Hindlimb muscle (tissue), 1 donor: Measurements from ENCODE around the gene NTNG2. TPM values are rescaled to one million over a fixed set of nuclear protein-coding genes. Genes with fewer than 3 reads are reported as not detected.
"Not testable (repeated sequence)": the region's sequence is repeated elsewhere in the genome, so short reads cannot be mapped to it uniquely, and the experiment has no call there.

Experiments
- DNase-seq: peaks from one replicate; pipeline ENCODE4 v3.0.0-alpha.2; 2013
- polyA plus RNA-seq: library from polyadenylated mRNA; unstranded; fragments of 120-200 nt; gene quantifications from one replicate; pipeline ENCODE4 v1.2.1, GENCODE V29; 2013; ENCODE audit not compliant: insufficient read length

NTNG2 gene, protein sequence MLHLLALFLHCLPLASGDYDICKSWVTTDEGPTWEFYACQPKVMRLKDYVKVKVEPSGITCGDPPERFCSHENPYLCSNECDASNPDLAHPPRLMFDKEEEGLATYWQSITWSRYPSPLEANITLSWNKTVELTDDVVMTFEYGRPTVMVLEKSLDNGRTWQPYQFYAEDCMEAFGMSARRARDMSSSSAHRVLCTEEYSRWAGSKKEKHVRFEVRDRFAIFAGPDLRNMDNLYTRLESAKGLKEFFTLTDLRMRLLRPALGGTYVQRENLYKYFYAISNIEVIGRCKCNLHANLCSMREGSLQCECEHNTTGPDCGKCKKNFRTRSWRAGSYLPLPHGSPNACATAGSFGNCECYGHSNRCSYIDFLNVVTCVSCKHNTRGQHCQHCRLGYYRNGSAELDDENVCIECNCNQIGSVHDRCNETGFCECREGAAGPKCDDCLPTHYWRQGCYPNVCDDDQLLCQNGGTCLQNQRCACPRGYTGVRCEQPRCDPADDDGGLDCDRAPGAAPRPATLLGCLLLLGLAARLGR
- polyA plus RNA-seq, result 0.28 TPM

DNA sequence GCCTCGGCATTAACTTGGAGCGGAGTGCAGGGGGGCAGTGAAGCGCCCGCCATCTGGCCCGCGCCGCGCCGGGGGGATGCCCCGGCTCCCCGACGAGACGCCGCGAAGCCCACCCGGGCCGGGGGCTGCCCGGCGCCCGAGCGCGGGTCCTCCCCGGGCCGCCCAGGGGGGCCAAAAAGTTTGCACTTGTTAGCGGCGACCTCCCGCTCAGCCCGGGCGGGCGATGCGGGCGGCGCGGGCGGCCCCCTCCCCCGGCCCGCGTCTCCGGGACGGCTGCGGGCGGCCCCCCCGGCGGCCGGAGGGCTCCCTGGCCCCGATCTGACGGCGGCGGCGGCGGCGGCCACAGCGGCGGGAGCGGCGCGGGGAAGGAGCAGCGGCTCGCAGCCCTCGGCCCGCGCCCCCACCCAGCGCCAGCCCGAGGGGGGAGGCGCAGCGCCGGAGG, at the start of gene NTNG2:
Gene NTNG2, plus strand, starts transcription at position 316 of the 442 bp plus-strand sequence. CDS start 4,774 bp downstream, outside the sequence.
- no peak for DNase-seq

DNA sequence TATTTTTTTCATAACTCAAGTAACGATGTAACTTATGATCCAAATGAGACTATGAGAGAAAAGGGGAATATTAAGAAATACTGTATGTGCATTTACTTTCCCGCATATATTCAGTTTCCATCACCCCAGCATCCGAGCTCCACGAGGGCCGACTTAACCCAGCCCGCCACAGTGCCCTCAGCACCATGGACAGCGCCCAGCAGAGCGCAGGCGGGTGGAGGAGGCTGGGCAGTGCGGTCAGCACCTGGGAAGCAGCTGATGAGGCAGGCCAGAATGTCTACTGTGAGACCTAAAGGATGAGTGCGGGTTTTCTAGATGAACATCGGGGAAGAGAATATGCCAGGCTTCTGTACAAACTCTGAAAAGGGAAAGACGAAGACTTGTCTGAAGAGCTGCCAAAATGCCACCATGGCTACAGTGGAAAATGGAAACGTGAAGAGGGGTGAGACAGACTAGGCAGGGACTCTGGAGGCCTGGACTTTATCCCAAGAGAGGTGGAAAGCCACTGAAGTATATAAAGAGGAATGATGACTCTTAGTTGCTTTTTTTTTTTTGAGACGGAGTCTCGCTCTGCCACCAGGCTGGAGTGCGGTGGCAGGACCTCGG, 47.7 kb upstream of the NTNG2 start:
- peak; percentile 73 for DNase-seq

DNA sequence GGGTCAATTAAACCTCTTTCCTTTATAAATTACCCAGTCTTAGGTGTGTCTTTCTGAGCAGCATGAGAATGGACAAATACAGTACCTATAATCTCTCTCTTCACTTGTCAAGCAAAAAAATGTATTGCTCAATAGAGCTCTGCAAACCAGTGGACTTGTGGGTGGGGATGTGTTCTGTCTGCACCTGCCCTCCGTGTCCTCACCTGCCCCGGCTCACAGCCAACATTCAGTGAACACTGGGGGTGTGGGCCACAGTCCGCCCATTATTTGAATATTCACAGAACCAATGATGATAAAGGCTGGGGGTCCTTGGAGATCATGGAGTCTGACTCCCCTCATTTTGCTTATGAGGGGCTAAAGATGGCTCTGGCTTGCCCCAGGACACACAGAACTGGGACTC, 45.3 kb upstream of the NTNG2 start:
- no peak for DNase-seq

DNA sequence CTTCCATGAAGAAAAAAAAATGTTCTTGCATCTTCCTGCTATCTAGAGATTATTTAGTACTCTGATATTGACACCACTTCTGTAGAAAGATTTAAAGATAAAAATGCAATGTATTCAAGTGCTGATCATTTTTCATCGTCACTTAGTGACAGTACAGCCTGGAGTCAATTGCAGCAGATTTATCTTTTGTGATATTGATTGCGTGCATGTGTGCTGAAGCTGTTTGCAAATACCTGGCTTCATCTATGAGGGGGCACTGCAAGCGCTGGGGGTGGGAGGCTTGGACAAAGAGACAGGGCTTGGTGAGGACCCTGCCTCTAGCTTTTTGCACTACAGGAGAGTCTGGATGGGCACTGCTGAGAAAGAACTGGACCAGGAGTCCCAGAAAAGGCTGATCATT, 44.2 kb upstream of the NTNG2 start:
- DNase-seq, result no peak

DNA sequence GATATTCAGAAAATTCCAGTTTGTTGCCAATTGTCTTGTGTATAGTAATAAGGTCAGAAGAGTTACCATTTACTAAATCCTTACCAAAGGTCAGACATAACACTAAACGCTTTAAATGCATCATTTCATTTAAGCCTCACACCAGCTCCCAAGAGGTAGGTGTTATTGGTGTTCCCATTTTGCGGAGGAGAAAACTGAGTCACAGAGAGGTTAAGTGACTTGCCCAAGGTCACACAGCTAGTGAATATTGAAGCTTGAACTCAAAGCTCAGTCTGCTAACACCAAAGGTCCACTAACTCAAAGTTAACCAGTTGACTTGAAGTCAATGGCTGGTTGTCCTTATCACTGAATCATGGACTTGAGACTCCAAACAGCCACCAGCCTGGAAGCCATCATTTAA, 40.8 kb upstream of the NTNG2 start:
- no peak for DNase-seq

DNA sequence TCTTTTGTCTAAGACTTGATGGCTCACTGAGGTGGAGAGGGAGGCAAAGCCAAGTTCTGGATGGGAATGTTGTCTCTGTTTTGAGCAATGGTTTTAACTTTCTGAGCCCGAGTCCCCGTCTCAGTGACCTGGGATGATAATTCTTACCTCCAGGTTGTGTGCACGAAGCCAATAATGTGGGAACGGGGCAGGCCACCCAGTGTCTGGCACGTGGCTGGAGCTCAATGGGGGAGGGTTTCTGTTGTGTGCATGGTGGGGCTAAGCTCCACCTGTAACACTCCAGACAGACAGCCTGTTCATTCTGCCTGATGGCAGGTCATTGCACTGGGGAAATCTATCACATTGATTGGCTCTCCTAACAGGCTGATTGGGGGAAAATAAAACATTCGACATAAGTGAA, 37.1 kb upstream of the NTNG2 start:
- no peak for DNase-seq

DNA sequence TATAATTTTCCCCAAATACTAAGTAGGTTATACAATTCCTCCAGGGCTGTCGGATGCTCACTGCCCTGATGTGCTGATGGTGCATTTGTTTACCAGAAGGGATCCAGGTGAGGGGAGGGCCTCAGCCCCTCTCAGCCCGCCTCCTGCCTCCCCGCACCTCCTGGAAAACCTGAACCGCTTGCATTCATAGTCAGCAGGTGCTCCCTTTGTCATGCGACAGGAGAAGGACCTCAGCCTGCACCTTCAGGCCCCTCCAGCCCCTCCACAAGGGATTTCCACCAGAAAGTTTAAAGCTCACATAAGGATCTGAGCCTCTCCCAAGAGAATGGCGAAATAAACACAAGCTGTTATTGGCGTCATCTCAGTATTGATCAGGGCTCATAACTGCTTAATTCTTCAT, 36.5 kb upstream of the NTNG2 start:
- DNase-seq, result no peak

DNA sequence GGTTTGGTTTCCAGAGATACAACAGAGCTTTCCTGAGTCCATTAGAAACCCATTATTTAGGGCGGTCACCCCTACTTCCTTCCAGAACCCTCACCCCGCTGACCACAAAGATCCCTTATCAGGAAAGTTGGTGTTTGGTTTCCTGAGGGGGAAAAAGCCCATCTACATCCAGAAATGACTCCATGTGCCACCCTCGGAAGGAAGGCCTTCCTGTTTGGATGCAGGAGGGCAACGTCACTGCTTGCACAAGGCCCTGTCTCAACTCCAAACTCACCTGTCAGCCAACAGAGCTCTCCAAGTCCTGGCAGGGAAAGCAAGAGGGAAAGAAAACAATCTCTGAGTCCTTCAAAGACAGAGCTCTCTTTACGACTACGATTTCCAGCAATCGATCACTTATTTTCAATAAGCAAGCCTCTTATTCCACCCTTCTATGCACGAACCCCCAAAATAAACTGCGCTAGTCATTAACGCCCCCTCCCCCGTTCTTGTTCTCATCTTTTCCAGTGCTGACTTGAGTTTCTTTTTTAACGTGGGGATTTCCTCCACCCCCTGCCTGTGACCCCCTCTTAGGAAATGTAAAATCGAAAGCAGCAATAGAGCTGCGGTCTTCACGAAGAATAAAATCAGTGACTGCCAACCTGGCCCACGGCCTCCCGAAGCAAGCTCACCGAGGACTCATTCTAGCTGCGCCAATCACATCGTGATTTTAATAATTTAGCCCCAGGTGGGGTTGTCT, 35.7 kb upstream of the NTNG2 start:
- DNase-seq, result no peak

DNA sequence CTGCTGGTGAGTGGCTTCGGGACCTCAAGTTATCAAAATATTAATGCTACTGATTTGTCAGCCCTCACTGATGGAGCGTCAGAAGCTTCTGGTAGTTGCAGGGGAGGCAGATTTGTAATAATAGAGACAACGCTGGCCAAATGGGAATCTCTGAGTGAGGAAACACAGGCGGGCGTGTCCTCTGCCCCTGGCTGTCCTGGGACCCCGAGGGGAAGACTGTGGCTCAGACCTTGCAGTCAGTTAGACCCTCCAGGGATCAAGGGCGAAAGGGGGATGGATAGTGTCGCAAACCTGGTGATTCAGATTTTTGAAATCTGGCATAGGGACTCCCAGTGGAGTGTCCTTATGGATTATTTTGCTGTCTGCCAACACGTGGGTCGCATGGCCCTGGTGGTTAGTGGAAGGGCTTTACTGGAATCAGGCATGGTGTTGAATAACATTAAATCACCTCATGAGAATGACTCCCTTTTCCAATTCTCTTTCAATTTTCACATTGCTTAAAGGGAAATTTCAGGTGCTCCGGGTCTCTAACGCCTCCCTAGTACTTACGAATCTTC, 35.1 kb upstream of the NTNG2 start:
- no peak for DNase-seq

DNA sequence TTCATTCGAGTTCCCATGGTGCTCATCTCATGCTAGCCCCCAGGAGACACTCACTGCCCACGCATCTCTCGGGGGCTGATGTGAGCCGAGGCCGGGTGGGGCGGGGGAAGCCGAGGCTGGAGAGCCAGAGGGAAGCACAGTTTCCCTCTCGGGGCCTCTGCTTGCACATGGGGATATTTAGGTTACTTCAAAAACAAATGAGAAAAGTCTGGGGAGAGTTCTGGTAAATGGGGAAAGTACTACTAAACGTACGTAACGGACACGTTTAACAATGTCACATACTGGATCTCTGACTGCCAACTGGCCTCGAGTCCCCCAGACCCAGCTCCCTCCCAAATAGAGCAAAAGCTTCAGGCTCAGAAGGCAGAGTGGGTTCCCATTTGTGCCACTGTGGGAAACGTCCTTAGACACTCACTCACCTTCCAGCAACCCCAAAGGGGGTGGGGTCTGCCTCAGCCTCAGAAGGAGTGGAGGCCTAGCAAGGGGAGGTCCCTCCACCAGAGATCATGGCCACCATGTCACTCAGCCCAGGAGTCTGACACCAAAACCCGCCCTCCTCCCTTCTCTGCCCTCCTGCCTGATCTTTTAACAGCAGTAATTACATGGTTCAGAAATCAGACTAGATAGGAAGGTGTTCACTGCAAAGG, 33.8 kb upstream of the NTNG2 start:
- DNase-seq, result no peak

DNA sequence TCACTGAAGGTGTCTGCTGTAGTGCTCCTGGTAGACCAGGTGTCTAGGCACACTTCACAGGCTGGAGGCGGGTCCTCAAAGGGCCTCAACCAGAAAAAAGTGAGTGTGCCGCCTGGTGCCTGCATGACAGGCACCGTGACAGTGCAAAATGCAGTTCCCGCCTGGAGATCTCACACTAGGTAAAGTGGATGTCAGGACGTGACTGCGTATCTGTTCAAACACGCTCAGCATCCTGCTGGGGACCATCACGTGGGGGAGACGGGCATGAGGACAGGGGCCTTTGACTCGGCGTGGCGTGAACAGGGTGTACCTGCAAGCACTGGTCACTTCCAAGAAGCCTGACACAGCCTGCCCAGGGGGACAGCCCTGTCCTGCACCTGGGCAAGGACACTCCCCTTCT, 32.3 kb upstream of the NTNG2 start:
- no peak for DNase-seq

DNA sequence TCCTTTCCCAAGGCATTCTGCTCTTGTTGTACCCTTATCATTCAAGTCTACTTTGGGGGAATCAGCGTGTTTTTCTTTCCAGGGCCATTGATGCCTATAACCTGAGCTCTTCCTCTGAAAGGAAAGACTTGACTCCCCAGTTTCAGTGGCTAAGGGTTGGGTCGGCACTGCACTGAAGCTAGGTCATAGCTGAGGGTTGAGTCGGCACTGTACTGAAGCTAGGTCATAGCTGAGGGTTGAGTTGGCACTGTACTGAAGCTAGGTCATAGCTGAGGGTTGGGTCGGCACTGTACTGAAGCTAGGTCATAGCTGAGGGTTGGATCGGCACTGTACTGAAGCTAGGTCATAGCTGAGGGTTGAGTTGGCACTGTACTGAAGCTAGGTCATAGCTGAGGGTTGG, 27.8 kb upstream of the NTNG2 start:
- DNase-seq, result not testable (repeated sequence)

DNA sequence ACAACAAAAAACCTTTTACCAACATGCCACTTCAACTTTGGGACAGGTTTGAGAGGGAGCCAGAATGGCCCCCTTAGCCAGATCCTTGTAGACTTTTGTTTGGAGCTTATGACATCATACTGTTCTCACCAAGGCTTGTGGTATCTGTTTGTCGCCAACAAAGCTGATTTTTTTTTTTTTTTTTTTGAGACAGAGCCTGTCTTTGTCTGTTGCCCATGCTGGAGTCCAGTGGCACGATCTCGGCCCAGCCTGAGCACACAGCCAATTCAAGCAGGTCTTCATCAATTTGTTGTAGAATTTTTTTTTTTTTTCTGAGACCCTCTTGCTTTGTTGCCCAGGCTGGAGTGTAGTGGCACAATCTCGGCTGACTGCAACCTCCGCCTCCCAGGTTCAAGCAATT, 26.4 kb upstream of the NTNG2 start:
- no peak for DNase-seq

DNA sequence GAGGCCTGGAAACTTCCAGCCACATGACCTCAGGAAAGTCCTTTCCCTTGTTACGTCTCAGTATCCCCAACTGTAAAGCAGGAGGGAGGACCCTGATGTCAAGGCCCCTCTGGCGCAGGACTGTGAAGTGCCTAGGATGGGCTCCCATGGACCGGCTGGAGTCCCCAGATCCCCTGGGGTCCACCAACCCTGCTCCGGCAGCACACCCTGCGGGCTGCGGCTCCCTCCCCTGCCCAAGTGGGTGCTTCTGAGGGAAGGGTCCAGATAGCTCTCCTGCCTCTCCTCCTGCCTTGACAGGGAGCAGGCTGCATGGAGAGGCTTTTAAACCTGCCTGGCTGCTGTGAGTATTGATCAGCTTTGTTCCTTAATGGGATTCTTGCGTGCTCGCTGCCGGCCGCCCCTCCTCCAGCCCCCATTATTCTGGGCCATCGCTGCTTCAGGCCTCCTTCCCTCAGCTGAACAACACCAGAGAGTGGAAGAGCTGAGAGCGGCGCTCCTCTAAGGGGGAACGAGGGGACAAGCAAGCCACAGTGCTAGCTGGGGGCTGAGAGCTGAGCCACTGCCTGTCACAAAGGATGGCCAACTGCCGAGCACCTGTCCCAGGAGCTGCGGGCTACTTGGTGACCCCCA, 25.6 kb upstream of the NTNG2 start:
- DNase-seq, result no peak

DNA sequence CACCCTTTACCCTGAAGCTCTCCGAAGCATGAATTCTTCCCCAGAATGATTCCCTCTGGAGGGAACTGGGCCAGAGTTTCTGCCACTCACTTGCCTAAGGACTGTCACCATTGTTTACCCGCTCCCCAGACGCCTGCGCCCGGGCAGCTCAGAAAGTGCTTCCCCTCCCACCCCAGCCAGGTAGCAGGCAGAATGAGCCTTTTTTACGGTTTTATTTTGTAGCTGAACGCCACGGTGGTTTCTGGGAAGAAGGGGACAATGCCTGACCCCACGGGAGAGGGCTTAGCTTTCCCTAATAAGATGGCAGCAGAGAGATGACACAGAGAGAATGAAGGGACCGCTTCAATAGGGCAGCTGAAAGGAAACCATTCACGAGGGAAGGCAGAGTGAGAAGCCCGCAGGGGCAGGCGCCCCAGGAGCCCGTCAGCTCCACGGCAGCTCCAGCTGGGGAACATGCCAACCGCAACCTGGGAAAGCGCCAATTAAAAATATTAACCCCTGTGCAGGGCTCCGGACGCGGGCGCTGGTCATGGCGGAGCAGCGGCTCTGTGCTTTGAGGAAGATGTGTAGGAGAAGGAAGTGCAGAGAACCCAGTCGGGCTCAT, 20.4 kb upstream of the NTNG2 start:
- no peak for DNase-seq

DNA sequence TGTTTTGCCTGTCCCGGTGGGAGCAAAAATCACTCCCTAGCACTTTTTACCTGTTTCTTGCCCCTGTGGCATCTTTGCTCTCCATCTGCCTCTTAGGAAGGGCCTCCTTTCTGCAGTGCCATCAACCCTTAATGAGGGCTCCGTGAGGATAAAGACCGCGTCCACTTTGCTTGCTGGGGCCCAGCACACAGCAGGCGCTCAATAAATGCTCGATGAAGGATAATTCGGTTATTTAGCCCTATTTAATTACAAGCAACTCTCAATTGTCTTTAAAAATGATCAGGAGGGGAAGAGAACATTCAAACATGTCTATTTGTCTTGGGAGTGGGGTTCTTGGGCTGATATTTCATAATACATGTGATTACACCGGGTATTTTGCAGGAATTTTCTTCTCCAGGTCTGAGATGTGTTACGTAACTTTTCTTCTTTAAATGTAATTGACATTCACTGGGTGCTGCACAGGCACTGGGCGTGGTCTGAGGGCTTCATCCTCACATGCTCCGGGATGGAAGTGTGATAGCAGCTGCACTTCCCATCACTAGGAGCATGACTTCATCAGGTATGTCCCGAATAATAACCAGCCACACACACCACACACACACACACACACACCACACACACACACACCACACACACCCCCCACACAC, 19.8 kb upstream of the NTNG2 start:
- DNase-seq, result no peak

DNA sequence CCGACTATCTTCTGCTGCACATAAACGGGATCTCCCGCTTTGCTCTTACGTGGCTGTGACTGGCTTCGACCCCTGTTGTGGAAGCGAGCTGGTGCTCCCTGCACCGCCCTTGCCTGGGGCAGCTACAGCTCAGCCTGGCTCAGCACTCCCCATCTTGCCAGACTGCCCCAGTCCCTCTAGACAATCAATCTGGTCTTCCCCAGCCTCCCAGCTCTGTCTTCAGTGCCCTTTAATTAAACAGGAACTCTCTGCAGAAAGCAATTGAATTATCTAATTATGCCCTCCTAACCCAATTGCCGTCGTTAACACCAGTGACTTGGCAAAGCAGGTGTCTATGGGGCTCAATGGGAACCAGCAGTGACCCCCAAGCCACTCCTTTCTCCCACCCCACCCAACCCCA, 18.9 kb upstream of the NTNG2 start:
- no peak for DNase-seq

DNA sequence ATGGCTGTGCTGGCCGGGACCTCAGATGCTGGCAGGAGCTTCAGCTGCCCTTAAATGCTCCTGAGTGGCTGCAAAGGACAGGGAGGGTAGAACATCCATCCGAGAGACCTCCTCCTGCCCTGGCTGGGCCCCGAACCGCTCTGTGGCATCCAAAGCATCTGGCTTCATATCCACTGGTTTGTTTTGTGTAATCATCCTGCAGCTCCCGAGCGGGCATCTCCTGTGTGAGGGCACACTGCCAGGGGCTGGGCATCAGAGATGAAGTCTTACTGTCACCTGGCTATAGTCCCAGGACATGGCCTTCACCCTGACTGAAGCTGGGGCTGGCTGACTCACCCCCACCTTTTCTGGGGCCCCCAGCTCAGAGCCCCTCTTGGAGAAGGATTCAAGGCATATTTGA, 18.5 kb upstream of the NTNG2 start:
- DNase-seq, result no peak

DNA sequence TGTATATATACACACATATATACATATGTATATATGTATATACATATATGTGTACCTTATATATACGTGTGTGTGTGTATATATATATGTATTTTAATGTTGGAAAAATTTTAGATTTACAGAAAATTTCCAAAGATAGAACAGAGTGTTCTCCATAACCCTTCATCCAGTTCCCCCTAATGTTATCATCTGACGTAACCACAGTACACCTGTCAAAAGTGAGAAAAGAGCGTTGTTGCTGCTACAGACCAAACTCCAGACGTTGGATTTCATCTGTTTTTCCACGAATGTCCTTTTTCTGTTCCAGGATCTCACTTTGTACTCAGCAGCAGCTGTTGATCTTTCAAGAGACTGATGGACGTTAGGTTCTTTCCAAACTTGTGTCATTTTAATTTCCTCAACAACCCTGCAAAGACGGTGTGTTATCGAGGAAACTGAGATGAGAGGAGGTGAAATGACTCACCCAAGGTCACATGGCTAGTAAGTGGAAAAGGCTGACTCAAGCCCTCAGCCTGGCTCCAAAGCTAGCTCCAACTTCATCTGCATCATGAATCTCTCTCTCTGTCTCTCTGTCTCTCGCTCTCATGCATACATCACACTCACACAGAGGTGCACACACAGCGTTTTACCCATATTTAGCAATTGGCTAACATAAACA, 17.0 kb upstream of the NTNG2 start:
- no peak for DNase-seq

DNA sequence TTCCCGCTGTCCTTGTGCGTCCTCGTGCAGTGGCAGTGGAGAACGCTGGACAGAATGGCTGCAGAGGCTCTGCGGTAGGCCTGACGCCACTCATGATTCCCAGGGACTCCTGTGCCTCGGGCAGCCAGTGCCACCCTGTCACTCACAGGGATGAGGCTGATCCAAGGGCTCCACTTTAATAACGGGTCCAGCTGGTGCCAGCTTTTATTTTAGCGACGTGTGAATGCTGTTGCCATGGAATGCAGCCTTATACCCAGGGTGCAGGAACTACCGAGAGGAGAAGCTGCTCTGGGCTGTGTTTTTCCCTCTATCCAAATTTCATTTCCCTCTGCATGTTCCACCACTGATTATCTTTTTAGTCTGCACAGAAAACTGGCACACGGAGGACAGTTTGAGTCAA, 15.8 kb upstream of the NTNG2 start:
- no peak for DNase-seq
